CD4-positive, alpha-beta T cell treated with Interleukin-2 at 100 ng/mL for 4 hours (primary cell): ENCODE results near the gene CACNA2D3.

ENCODE experiments used
- DNase-seq: peaks from one replicate; pipeline ENCODE4 v3.0.0-alpha.2; 2020; ENCODE audit warnings: low spot score

Gene CACNA2D3

DNA sequence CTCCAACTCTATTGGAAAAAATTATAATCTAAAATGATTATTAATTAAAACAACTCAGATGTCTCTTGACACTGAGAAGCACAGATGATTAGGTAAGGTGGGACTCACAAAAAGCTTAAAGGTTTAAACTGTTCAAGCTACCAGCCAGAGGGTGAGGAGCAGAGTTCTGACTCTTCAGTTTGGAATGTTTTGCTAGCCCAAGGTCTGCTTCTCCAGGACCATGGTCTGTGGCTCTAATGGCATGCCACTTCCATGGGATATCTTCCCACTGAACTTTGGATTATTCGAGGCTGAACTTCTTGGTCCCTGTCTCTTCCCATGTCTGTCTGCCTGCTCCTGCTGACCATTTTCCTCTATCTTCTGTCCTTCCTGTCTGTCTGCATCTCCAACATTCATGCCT lies 49.2 kb downstream of the CACNA2D3 start:
- no peak for DNase-seq

DNA sequence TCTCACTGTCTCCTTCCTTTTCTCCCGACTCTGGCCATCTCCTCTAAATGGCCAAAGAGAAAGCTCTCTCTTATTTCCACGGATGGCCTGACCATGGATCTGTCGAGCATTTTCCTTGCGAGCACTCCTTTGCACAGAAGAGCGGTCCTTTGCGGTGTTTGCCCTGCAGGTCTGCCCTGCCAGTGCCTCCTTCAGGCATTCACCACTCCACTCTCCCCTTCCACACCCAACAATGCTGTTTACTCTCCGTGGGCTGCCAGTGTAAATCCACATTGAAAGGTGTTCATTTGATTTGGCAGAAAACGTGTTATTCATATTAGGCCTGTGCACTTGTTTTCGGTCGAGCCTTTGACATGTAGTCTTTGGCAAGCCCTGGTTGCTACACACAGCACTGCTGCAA lies 49.6 kb downstream of the CACNA2D3 start:
- DNase-seq: no peak

DNA sequence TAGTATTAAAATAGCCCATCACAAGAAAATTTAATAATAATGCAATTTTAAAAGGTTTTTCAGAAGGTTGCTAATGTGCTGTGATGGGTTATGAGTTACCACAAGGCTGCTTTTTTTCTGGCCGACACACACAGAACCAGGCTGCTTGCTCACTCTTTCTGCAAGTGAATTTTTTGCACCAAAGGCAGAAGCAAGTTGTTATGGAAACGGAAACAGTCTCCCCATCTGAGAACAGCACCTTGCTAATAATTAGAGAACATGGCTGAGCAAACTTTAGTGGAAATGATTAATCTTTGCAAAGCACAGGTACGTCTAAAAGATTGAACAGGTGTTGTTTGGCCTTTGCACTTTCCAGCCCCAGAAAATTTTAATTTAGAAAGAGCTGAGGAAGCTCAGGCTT lies 51.0 kb downstream of the CACNA2D3 start:
- no peak for DNase-seq

DNA sequence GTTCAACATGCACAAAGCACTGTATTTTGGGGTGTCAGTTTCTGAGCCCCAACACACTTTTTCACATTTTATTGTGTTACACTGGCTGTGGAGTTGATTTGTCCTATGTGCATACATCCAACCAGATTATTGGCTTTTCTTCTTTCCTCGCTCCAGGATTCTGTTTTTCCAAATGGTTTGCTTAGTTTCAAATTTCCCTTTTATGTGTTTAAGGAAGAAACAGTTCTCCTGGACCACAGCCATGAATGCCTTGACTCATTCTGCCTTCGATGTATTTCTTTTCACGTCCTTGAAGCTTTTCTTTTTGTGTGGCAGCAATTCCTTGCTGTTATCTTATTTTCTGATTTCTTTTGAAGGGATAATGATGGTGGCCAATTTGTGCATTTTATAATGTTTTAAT lies 53.8 kb downstream of the CACNA2D3 start:
- no peak for DNase-seq

DNA sequence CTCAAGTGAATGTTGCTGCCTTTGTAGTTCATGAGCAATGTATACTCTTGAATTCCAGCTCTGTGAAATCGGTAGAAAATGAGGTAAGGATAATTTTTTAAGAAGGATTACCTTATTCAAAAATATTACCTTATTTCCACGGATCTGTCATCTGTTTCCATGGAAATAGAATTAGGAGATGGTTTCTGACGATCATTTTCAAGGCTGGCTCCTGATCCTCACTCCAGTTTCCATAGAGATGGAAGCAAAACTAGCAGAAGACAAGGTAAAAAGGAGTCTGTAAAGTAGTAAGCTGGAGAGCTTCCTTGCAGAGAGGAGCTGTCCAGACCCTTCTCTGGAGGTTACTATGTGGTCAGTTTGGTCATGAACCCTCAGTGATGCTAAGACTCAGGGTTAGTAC lies 55.5 kb downstream of the CACNA2D3 start:
- DNase-seq: no peak

DNA sequence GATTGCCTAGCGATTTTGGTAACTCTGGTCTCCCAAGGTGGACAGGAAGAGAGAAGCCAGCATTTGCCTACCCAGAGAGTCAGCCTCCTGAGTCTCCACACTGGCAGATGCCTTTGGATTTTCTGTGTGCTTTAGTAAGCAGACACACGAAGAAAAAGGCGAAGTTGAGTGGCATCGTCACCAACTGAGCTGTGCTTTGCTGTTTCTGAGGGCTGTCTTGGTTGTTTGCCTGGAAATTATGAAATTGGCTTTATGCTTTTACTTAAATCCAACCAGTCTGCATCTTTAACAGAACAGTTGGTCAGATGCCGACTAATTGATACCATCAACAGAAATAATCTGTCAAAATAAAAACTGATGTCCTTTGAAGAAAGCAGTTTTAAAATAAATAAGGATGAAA lies 56.0 kb downstream of the CACNA2D3 start:
- DNase-seq: no peak

DNA sequence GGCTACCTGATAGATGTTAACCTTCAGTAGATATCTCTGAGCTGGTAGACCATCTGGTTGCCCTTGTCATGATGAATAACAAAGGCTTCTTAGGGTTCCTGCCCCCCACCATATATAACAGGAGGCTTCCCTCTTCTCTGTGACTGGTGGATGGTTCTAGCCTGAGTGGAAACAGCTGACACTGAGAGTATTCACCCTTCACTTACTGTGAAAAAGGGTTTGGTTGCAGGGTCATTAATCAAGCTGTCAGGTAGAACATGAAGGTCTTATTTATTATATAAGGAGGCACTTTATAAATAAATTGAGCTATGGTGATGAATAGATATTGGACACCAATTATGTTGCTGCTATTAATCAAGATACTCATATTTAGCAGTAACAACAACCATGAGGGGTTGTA lies 58.6 kb downstream of the CACNA2D3 start:
- no peak for DNase-seq

DNA sequence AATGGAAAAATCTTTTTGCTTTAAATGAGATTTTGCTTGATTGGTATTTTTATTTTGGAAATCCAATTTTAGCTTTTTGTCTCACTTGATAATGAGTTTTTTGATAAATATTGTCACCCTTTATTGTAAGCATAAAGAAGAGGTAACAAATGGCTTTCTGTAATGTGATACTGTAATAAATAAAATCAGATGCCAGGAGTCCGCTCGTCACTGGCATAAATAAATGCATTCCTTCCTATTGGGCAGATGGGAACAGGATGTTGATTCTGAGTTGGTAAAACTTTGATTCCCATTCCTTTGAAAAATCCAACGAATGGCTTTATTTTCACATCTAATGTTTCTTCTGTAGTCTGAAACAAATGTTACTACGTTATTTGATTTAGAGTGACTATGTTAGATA lies 59.9 kb downstream of the CACNA2D3 start:
- DNase-seq: no peak

DNA sequence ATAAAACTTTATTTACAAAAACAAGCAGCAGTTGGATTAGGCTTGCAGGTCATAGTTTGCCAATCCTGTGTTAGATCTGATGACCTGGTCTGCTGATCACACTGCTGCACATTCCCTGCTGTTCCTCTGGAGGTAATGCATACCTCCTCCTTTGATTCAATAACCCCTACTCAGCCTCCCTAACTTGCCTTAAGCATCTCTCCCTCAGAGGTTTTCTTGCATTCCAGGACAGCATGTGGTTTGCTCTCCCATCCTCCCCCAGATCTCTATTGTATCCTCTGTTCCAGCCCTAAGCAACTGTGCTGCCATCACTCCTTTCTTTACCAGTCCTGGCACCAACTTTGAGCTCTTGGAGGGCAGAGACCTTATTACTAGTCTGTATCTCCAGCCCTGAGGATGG lies 63.4 kb downstream of the CACNA2D3 start:
- no peak for DNase-seq

DNA sequence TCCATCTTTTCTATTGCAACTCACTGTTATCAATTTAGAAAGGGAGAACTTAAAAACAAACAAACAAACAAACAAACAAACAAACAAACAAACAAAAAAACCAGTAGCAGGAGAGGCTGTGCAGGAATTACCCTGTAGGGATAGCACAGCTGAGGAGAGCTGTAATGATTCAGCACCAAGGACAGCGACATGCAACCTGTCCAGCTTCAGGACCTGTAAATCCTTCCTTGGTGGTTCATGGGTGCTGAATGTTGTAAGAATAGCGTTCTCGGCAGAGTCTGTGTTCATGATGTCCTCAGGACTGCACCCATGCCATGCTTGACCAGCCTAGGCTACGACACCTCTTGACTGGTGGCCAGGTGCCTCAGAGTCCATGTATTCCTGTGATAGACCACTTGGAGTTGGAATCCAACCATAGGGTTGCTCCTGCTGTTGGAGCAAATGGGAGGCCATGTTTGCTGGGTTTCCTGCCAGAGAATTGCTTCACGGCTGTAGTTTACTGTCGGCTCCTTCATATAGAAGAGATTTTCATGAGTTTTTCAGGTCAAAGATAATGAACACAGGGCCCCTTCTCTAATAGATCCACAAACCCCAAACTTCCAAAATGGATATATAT lies 65.9 kb downstream of the CACNA2D3 start:
- no peak for DNase-seq

DNA sequence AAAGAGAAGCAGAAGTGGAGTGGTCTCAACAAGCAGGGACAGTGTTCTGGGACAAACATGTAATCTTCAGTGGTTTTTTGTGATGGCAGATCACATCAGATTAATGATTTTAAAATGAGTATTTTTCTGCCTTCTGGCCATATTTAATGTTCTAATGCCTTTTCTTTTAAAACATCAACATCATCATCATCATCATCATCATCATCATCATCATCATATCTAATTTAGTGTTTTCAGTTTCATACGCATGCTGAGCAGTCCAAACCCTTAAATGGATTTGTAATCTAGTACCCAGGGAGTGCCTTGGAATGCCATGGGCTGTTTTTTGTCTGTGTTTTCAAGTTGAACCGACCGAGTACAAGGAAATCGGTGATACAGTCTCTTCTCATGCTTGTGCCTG lies 68.9 kb downstream of the CACNA2D3 start:
- DNase-seq: no peak

DNA sequence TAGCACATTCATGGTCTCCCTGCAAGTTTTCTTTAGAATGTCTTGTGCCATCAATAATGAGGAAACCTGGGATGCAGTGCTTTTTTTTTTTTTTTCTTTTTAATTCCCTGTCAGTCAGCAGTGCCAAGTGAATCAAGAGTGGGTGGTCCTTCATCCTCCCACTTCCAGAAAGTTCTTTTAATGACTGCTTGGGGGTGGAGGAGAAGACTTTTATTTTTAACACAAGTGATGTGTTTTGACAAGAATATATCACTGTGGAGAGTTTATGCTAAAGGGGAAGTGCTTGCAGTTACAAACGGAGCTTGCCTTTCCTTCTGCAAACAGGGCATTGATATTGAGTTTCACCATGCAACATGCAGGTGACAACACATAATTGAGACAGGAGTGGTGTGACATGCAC lies 69.7 kb downstream of the CACNA2D3 start:
- DNase-seq: no peak

DNA sequence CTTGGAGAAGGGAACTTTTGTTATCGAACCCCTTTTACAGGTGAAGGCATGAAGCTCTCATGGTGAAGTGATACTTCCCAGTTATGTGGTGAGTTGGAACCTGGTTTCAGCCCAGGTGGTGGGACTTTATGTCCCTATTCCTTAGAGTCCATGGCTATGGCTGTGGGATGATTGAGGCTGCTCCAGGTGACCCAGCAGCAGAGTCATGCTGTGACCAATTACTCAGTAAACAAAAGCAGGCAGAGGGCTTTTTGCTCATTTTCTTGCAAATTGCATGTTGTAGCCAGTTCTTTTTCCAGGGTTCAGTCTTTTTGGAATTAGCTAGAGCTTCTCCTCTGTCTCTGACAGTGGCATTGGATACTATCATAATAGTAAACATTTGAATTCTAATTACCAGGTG lies 70.7 kb downstream of the CACNA2D3 start:
- DNase-seq: no peak

DNA sequence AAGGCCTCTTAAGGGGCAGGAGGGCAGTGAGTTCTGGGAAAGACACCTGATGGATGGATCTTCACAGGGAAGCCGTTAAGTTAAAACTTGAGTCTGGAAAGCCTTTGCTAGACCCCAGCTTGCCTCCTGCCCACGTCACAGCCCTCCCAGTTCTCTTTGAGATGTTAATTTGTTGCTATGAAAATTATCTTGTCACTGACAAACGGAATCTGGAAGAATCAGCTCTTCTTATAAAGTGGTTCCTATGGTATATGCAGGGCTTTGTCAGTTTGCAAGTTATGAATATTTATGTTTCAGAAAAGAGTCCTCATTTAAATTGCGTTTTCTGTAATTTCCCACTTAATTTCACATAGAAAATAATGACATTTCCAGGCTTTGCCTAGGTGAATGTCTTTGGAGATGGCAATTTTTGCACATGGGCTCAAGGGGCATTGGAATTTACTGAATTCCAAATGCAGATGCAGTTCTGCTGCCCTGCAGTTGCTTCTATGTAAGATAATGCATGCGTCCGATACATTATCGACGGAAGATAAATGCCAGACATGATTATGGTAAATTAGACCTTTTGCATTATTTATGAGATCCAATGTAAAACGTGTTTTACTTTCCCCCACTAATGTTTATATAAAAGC lies 74.1 kb downstream of the CACNA2D3 start:
- no peak for DNase-seq

DNA sequence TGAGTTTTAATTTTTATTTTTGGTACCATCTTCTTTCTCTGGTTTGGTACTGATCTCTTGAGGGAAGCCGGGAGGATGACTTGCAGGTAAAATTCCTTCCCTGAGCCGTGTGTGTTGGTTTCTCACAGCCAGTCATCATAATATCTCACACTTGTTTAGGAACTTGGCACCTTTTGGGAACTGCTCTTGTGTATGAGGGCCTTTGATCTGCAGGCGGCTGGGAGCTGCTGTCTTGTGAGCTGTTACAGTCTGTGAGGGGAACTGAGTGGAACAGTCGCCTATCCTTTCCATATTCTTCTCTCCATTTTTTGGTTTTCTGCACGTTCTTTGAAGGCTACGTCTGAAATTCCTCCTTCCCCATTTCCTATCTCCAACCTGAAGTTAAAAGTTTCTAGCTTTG lies 75.2 kb downstream of the CACNA2D3 start:
- no peak for DNase-seq

DNA sequence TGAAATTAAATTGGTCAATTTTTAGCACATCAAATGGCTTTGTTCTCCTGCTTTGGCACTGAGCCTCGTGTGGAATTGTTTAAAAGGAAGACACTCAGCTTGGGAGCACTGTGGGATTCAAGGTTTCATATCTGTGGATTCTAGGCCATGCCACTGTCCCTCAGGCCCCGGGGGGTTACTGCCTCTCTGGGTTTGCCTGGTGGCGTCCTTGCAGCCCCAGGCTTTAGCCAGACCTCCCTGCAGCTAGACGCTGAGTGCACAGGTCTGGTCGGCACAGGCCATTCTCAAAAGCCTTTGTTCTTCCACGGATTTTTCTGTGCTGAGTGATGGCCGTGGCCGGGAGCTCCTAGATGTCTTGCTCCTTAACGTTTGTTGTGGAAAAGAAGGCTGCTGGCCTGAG lies 76.2 kb downstream of the CACNA2D3 start:
- DNase-seq: no peak

DNA sequence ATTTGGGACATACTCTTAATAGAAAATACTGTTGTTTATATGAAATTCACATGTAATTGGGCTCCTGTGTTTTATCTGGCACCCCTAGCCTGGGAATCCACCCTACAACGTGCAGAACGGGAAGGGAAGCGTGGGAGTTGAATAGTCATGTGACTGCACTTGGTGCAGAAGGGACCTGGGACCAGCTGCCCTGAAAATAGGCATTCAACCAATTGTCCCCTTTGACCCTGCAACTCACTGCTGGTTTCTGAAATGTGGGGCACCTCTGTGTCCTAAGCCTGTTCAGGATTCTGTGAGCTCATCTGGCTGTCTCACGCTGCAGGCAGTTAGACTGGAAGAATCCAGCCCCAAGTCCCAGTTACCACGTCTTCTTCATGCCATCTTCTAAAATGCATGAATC lies 79.7 kb downstream of the CACNA2D3 start:
- DNase-seq: no peak

DNA sequence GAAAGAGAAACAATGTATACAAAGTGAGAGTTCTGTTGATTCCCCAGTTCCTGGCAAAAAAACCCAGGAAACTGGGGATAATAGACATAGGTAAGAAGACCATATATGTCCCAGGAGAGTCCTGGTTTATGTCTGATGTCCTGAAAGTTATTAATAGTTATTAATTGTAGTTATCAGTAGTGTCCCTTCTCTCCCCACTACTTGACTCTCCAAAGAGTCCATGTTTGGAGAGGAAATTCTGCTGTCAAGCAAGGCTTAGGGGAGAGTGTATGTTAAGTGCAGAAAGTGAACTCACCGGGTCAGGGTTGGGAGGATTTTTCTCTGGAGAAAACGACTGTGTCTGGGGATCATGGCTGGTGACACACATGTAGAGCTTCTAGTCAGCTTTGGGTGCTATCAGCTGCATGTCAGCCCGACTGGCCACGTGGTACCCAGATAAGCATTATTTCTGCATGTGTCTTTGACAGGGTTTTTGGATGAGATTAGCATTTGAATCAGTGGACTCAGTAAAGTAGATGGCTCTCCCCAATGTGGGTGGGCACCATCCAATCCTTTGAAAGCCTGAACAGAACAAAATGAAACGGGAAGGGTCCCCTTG lies 80.4 kb downstream of the CACNA2D3 start:
- DNase-seq: no peak

DNA sequence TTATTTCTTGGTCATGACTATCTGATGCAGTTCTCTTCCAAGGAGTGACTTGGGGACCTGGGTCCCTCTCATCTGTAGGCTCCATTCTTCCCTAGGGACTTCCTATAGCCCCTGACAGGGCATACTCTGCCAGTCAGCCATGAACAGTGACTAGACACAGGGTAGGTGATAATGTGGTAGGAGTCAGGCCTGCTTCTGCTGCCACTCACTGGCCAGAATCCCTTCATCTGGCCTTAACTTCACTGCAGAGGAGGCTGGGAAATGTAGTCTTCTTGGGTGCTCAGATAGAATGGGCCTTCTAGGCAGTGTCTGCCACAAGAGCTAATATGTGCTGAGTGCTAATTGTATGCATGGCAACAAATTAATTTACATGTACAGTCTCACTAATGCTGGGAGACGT lies 84.5 kb downstream of the CACNA2D3 start:
- DNase-seq: no peak

DNA sequence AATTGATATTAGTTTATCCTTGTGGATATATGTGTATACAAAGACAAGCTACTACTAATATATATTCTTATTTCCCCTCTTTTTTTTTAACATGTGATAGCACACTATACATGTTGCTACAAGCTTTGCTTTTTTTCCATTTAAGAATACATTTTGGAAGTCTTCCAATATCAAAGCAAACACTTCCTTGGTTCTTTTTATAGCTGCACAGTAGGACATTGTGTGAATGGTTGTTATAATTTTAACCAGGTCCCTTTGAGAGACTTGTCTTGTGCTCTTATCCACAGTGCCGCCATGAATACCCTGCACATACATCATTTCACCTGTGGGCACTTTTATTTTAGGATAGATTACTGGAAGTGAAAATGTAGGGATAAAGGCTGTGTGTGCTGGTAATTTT lies 88.7 kb downstream of the CACNA2D3 start:
- DNase-seq: no peak

DNA sequence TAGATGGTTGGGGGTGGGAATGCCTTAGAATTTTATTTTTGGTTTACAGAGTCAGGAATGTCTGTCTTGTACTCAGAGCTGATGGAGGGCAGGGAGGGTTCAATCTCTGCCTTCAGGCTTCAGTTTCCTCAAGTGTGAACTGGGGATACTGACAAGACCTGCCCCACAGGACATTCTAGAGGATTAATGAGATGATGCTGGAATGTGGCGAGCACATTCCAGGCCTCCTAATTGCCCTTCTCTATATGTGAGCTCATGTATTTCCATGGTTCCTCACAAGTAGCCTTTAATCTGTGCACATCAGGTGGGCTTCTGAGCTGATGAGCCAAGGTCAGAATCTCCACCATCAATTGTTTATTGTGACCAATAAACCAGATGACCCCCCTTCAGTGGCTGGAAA lies 90.4 kb downstream of the CACNA2D3 start:
- DNase-seq: no peak

DNA sequence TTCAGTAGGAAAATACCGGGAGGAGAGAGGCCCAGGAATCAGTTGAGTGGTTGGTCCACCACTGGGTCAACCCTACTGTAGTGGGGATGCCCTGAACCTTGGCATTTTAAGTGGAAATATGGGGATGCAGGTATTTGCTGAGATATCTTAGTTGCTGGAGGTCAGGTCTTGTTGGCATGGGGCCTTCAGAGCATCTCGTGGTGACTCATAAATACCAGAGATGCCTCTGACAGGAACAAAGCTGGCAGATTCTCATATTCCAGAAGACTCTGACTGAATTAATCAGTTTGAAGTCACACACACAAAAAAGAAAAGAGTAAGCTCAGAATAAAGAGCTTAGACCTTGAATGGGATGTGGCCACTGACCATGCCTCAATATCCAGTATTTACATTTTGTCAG lies 91.6 kb downstream of the CACNA2D3 start:
- DNase-seq: no peak

DNA sequence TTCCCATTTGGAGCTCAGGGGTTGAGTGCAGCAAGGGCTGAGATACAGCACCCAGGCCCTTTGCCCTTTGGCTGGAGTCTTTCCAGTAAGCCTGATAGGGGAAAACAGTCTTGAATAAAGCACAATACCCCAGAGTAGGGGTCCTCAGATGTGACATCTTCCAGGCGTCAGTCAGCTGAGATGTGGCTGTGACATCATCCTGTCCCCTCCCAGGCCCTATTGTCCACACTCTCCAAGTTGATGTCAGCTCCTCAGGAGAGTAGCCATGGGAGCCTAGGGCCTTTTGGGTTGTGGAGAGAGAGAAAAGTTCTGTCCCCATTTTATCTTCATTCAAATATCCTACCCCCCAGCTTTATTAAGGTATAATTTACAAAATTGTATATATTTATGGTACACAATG lies 92.5 kb downstream of the CACNA2D3 start:
- DNase-seq: no peak

DNA sequence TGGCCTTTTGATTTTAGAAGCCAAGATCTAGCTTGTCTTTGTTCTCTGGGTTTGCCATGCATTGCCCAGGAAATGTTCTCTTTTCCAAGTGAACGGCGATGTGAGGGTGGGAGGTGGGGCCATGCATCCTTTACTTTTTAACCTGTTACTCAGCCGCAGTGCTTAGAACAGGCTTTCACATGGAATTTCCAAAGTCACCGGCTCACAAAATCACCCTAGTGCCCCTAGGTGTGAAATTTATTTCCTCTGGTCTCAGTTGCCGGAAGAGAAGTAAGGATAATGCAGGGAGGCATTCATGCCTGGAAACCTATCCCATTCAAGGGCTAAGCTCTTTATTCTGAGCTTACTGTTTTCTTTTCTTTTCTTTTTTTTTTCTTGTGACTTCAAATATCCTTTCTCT lies 93.2 kb downstream of the CACNA2D3 start:
- DNase-seq: no peak
